HG03575 (cell line): ENCODE data around the gene PSEN1.

Experiments
- ATAC-seq: cut with Tn5 transposase; IDR thresholded peaks from one replicate; pipeline ENCODE4 v1.9.1; 2021; ENCODE audit not compliant: unreplicated experiment, insufficient number of reproducible peaks, low FRiP score; ENCODE audit errors: extremely low read depth

PSEN1 gene

GRCh38 chr14:73262427-73263183 lies 126.3 kb downstream of the PSEN1 start:
- ATAC-seq = no peak

GRCh38 chr14:73263606-73264005 lies 127.3 kb downstream of the PSEN1 start:
- ATAC-seq = no peak

- no peak for ATAC-seq
Observed at GRCh38 chr14:73264080-73264884, 128.0 kb downstream of the PSEN1 start.

DNA sequence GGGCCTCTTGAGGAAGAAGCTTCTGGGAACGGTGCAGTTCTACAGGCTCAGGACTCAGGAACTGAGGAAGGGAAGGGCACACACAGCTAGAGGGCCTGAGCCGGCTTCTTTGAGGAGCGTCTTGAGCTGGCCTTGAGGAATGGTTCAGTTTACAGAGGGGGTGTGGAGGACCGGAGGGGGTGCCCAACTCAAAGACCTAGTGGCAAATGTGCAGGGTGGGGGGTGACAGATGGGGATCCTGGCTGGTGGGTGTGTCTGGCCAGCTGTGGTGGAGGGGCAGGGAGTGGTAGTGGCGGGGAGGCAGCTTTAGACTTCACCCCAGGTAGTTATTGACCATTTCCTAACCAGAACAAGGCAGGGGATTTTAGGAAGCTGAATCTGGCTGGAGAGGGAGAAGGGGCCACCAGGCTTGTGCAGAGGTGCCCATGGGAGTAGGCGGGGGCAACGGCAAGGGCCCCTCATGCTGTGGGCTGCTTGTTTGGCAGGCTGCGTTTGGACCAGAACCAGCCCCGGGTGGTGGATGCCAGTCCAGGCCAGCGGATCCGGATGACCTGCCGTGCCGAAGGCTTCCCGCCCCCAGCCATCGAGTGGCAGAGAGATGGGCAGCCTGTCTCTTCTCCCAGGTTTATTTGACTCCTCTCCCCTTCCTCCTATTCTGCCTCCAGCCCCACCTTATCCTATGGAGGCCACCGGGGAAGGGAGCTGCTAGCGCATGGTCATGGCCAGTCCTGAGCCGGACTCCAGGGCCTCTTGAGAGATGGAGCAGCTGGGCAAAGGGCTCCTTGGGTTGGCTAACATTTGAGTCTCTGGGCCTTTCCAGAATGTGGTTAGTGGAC lies 128.8 kb downstream of the PSEN1 start:
- no peak for ATAC-seq

GRCh38 chr14:73265721-73266046 lies 129.4 kb downstream of the PSEN1 start:
- no peak for ATAC-seq

DNA sequence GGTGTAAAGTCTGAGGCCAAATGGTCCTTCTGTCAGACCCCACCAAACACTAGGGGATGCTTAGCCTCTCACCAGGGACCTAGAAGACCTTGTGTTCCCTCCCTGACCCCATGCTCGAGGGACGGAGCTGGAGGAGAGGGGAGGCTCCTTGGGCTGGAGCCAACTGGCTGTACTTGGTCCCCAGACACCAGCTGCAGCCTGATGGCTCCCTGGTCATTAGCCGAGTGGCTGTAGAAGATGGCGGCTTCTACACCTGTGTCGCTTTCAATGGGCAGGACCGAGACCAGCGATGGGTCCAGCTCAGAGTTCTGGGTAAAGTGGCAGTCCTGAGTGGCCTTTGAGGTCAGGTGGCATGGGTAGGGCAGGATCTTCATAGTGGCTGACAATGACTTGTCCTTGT lies 130.0 kb downstream of the PSEN1 start:
- ATAC-seq = no peak

DNA sequence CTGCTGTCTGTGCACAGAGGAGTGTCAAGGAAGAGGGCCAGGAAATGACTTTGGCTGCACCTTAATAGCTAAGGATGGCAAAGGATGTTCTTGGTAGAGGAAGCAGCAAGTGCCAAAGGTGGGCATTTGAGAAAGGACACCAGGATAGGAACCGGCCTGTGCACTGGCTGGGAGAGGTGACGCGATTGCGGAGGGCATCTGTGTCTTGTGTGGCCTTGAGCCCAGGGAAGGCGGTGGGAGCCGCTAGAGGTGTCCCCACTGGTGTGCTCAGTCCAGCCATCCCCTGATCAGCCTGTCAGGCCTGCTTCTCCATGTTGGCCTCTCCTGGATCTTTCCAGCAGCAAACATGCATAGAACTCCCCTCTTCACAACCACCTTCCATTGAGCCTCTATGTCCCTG lies 131.2 kb downstream of the PSEN1 start:
- ATAC-seq = no peak

DNA sequence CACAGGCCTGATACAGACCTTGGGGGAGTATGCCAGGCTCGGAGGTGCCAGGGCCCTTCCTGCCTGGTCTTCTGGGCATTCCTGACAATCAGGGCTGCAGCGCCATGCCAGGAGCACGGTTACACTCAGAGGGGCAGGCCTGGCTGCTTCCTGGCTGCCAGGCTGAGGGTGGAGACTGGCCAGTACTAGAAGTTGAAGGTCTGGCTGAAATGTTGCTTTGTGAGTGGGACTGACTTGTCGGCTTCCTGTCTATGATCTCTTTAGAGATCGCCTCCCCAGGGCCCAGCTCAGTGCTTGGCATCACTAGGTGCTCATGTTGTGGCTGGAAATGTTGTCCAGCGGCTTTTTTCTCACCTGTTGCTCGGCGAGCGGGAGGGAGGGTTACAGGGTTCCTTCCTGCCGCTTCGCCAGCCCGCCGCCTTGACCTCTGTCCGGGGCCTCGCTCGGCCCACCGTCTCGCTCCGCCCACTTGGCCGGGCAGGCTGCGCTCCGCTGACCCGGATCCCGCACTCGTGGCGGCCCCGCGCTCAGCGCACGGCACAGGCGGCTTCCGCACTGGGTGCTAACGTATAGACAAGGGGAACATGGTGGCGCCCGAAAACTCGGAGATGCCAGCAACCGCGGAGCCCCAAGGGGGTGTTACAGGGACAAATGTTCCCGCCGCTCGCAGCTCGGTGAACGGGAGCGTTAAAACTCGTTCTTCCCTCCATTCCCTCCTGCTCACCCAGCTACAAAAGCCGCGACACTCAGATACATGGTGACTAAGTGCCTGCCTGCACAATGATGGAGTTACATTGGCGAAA lies 133.6 kb downstream of the PSEN1 start:
- ATAC-seq = no peak

DNA sequence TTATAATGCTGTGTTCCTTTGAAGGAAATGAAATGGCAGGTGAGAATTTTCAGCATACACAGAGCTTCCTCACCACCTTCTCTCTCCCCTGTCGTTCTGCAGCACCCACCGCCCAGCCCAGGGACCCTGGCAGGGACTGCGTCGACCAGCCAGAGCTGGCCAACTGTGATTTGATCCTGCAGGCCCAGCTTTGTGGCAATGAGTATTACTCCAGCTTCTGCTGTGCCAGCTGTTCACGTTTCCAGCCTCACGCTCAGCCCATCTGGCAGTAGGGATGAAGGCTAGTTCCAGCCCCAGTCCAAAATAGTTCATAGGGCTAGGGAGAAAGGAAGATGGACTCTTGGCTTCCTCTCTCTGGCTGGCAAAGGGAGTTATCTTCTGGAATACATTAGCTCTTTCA lies 136.1 kb downstream of the PSEN1 start:
- ATAC-seq = no peak
